ENCODE results near the gene LHX6.

Gene LHX6

GRCh38 chr9:122212473-122213004 lies 16.2 kb downstream of the LHX6 start:
- TF ChIP-seq, protein P1, sequence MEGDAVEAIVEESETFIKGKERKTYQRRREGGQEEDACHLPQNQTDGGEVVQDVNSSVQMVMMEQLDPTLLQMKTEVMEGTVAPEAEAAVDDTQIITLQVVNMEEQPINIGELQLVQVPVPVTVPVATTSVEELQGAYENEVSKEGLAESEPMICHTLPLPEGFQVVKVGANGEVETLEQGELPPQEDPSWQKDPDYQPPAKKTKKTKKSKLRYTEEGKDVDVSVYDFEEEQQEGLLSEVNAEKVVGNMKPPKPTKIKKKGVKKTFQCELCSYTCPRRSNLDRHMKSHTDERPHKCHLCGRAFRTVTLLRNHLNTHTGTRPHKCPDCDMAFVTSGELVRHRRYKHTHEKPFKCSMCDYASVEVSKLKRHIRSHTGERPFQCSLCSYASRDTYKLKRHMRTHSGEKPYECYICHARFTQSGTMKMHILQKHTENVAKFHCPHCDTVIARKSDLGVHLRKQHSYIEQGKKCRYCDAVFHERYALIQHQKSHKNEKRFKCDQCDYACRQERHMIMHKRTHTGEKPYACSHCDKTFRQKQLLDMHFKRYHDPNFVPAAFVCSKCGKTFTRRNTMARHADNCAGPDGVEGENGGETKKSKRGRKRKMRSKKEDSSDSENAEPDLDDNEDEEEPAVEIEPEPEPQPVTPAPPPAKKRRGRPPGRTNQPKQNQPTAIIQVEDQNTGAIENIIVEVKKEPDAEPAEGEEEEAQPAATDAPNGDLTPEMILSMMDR (IDR thresholded peaks at IDR 0.05; ENCODE audit: control insufficient read depth, insufficient read depth, low read depth, low read length, missing control alignments) = no peak
- DNase-seq (ENCODE audit: low read depth) = no peak
- H3K4me3 ChIP-seq (ENCODE audit: control insufficient read depth, low read depth, low read length) = no peak overlapping the region

DNA sequence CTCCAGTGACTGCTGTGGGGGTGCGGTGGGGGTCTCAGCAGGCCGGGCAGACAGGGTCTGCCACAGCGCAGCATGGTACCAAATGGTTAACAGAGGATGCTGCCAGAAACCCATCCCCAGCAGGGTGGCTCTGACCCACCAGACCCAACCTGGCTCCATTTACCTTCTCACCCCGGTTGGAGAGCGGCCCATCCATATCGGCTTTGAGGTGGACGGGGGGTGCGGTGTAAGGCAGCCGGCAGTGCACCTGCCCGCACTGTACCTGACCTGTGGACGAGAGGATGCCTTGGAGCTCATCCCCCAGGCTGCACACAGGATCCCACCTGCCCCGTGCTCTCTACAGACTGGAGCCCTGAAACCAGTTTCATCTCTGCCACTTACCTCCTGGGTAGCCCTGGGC lies 19.3 kb downstream of the LHX6 start:
- no peak overlapping the region for H3K4me3 ChIP-seq (ENCODE audit: control insufficient read depth, low read depth, low read length)
- DNase-seq (ENCODE audit: low read depth) = no peak
- TF ChIP-seq, protein P1 (IDR thresholded peaks at IDR 0.05; ENCODE audit: control insufficient read depth, insufficient read depth, low read depth, low read length, missing control alignments) = no peak

- TF ChIP-seq, protein P1 (IDR thresholded peaks at IDR 0.05; ENCODE audit: control insufficient read depth, insufficient read depth, low read depth, low read length, missing control alignments) = no peak
- DNase-seq (ENCODE audit: low read depth) = no peak
- H3K4me3 ChIP-seq (ENCODE audit: control insufficient read depth, low read depth, low read length) = no peak overlapping the region
Observed at GRCh38 chr9:122207096-122207495, 21.7 kb downstream of the LHX6 start.

- no peak overlapping the region for H3K4me3 ChIP-seq (ENCODE audit: control insufficient read depth, low read depth, low read length)
- DNase-seq (ENCODE audit: low read depth) = peak; percentile 64
- TF ChIP-seq, protein P1 (IDR thresholded peaks at IDR 0.05; ENCODE audit: control insufficient read depth, insufficient read depth, low read depth, low read length, missing control alignments) = no peak
Observed at GRCh38 chr9:122206118-122207046, 22.4 kb downstream of the LHX6 start.

DNA sequence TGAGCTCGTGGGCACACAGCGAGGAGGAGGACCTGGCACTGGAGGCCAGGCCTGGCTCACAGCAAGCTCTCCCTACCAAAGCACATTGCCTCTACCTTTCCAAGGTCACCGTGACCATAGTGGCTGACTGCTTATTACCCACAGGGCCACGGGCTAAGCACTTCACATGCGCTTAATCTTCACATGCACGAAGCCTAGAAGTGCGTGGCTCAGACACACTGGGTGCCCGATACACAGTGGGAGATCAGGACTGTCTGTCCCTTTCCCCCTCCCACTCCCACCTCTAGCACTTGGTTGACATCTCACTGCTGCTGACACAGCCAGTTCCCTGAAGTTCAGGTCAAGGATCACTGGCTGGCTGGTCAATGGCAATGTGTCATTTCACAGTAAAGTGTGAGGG lies 23.6 kb downstream of the LHX6 start:
- no peak overlapping the region for H3K4me3 ChIP-seq (ENCODE audit: control insufficient read depth, low read depth, low read length)
- DNase-seq (ENCODE audit: low read depth) = no peak
- TF ChIP-seq, protein P1 (IDR thresholded peaks at IDR 0.05; ENCODE audit: control insufficient read depth, insufficient read depth, low read depth, low read length, missing control alignments) = no peak

DNA sequence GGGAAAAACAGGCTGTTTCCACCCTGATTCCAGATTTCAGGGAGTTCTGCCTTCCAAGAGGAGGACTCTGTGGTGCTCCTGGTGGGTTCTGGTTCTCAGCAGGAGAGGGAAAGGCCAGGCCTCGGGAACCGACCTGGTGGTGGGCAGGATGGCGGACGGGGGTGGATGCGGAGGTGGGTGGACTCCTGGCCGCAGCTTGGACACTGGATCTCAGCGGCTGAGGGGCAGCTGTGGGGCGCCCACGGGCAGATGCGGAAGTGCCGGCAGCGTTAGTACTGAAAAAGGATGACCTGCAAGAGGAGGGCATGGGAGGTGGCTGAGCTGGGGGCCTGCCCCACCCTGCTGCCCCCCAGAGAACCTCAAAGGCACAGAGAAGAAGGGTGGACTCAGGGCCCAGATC lies 24.3 kb downstream of the LHX6 start:
- TF ChIP-seq, protein P1 (IDR thresholded peaks at IDR 0.05; ENCODE audit: control insufficient read depth, insufficient read depth, low read depth, low read length, missing control alignments) = no peak
- H3K4me3 ChIP-seq (ENCODE audit: control insufficient read depth, low read depth, low read length) = no peak overlapping the region
- no peak for DNase-seq (ENCODE audit: low read depth)
